HG03520 (cell line): Measurements from ENCODE around the gene GPR143.

Source experiments
- ATAC-seq: cut with Tn5 transposase; IDR thresholded peaks from one replicate; pipeline ENCODE4 v1.9.1; 2021; ENCODE audit warnings: mild to moderate bottlenecking, moderate library complexity; ENCODE audit not compliant: unreplicated experiment

GPR143 gene

DNA sequence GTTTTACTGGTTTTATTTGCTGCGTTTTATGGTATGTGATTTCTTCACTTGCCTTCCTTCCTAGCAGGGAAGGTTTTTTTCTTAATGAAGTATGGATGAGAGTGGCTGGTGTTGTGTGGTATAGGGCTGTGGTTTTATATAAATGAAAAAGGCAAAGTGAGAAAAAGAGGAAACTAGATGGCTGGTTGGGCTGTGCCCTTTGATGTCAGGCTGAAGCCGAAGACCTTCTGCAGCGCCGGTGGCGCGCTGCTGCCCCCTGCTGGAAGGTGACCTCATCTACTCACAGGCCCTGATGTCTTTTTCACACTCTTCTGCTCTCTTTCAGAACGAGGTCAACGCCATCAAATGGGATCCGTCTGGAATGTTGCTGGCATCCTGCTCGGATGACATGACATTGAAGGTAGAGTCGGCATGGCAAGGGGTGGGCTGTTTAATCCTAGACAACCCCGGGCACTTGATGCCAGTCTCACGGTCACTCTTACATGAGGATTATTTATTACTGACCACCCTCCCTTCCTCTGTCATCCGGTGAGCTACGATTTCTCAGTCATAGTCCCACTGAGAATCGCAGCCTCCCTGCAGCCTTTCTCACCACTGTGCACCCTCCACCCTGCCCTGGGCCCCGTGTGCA, 56.6 kb downstream of the GPR143 start:
- peak; percentile 91 for ATAC-seq

DNA sequence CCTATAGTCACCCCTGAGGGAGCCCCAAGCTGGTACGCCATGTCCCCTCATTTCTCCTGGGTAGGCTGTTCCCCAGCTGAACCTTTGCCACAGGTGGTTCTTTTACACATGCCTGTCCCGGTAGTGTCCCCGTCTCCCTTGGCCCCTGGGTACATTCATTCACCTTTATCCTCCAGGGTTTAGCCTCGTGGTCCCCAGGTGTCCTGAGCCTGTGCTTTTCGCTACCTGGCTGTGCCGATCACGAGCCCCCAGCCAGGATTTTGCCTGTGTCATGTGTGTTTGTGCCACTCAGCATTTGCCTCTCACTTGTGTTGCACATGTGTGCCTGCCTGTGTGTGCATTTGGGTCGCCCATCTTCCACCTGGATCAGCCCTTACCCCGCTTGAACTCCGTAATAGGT, 57.6 kb downstream of the GPR143 start:
- ATAC-seq: no peak

DNA sequence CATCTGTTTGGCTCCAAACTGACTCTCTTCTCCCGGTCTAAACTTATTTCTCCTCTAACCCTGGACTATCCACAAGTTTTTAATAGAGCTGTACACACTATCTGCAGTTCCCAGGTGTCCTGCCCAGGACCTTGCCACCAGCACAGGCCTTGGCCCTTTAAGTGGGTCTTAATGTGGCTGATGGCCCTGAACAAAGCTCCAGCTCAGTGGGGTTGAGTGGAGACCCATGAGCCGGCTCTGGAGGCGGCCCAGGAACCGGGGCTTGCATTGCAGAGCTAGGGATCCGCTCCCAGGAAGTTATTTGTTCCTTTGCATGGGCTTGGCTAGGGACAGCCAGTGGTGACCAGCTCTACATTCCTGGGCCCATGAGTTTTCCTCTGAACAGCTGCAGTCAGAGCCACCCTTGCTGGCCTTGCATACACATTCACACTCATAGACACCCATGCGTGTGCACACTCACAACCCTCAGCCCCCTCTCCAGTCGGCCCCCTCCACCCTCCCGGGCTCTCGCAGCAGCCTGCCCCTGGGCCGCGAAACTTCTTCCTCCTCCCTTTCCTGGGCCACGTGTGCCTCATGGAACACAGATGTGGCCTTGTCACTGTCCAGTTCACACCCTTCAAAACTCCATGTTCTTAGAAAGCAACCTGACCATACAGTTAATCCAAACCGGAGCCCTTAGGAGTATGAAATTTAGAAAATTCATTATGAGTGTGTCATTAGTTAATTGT, 58.2 kb downstream of the GPR143 start:
- no peak for ATAC-seq

DNA sequence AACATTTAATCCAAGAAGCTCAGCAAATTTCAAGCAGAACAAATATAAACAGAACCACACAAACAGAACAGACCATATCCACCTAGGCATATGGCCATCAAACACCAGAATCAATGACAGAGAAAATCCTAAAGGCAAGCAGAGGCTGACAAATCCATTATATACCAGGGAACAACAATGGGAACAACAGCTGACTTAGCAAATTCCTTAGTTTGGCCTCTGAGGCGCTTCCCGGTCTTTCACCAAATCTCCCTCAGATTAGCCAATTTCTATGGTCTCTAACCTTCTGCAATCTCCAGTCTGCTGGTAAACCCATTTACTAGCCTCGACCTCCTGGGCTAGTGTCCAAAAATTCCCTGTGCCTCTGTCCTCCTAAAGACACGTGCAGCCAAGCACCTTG, 59.2 kb downstream of the GPR143 start:
- ATAC-seq: no peak

DNA sequence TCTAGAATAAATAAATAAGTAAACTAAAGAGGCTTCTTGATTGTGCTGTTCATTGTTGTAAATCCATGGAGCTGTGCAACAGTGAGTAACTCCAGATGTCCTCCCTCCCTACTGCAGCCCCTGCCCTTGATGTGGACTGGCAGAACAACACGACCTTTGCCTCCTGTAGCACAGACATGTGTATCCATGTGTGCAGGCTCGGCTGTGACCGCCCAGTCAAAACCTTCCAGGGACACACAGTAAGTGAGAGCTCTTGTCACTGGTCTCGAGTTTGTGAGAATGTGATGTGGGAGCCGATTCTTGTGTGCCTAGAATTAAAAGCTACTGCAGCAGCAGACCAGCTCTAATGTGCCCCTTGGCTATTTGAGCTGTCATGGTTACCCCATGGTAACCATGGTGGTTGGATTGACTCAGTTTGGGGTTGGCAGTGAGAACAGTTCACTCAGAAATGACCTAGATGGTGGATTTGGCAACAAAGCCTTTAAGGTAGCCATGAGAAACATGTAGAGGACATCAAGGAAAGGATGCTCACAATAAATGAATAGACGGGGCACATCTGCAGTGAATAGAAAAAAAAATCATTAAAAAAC, 60.7 kb downstream of the GPR143 start:
- no peak for ATAC-seq

DNA sequence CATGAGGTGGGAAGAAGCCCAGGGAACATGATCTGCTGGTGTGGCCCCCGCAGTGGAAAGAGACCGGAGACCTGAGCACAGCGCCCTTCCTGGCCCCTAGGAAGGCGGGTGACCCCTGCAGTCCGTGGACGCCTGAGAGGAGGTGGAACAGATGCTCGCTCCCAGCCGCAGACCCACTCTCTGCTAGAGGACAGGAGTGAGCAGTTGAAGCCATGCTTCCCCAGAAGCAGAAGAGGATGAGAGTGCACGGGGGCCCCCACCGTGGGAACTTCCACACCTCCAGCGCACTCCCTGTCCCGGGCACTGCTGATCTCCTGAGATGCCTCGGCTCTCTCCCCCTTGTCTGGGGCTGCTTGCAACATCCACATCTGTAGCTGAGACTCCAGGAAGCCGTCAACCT, 62.2 kb downstream of the GPR143 start:
- ATAC-seq: no peak

DNA sequence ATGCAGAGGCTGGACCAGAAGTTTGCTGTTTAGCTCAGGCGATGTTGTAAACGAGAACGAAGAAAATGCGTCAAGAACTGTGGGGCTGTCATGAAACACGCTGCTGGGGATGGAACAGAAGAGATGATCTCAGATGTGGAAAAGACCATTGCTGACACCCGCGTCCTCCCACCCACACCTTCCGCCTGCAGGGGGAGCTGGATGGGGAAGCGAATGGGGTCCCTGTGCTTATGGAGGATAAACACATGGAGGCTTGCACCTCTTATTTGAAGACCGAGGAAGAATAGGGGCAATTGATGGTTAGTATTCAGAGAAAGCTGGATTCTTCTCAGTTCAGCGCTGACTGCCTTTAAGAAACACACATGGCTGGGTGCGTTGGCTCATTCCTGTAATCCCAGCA, 63.9 kb downstream of the GPR143 start:
- no peak for ATAC-seq

DNA sequence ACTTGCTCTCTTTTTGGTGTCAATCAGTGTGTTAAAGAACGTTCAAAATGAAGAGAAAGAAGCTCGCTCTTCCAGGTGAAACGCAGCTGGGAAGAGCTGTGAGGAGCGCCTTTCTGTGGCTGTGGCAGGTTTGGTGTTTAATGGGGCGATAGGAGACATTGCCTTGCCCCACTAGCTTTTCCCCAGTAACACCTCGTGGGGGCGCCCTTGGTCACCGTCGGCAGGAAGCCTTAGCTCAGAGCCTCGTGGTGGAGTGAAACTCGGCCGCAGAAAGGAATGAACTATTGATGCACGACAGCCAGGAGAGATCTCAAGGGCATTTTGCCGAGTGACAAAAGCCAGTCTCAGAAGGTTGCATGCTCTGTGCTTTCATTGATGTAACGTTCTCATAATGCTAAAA, 65.1 kb downstream of the GPR143 start:
- no peak for ATAC-seq

DNA sequence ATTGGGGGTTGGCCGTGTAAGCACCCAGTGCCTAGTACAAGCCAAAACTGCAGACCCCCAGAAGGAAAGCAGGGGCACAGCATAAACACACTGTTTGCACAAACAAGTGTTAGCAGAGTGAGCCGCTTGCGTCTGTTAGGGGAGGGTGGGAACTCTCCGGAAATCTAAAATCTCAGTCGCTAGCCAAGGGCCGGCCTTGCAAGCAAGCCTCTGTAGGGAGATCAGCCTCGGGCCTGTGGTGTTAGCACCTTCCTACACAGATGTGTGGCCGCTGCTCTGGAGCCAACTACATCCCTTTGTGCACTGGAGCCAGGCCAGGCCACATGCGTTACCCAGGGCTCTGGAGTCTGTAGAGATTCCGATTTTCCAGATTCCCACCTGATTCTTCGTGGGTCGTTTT, 67.1 kb downstream of the GPR143 start:
- ATAC-seq: no peak

DNA sequence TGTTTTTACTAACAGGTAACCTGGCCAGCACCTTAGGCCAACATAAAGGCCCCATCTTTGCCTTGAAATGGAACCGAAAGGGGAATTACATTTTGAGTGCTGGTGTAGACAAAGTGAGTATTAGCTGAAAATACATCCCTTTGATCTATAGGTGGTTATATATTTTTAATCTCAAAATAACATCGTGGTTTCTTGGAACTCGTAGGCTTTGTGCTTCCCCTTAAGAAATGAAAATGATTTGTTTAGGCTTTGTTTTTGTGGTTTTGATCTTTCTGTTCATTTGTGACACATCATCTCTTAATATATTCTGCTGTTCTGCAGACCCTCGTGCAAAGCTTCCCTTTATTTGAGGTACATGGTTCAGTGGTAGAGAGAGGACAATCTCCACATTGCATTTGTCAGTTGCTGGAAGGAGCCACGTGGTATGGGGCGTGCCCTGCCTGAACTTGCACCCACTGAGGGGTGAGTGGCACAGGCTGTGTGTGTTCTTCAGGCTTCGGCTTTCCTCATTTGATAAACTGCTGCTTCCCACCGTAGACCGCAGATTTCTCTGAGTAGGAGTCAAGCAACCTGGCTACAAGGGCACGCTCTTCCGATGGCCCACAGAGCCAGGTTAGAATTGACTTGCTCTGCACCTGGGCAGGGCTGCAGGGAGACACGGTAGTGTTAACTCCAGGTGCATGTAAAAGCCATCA, 72.2 kb downstream of the GPR143 start:
- ATAC-seq: no peak

DNA sequence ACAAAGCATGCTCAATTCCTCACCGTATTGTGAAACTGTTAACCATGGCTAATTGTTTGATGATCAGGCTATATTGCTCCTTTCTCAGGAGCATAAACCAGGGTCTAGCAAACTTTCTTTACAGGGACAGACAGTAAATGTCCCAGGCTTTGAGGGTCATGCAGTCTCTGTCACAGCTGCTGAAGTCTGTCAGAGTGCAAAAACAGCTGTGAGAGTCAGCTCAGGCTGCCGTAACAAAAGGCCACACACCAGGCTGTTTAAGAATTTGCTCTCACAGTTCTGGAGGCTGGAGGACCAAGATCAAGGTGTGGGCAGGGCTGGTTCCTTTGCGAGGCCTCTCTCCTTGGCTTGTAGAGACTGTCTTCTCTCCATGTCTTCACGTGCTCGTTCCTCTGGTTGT, 75.6 kb downstream of the GPR143 start:
- no peak for ATAC-seq

DNA sequence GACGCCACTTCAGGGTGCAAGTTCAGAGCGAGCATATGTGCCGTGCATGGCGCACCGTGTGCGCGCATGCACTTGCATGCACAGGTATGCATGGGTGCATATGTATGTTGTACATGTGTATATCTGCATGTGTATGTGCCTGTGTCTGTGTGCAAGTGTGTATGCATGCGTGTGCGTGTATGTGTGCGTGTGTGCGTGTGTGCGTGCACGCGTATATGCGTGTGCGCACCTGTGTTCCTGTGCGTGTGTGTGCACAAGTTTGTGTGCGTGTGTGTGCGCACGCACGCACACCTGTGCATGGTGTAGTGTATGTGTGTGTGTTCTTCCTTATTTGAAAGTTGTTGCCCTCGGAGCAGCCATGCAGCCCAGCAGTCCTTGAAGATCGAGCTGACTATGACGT, 76.8 kb downstream of the GPR143 start:
- no peak for ATAC-seq

DNA sequence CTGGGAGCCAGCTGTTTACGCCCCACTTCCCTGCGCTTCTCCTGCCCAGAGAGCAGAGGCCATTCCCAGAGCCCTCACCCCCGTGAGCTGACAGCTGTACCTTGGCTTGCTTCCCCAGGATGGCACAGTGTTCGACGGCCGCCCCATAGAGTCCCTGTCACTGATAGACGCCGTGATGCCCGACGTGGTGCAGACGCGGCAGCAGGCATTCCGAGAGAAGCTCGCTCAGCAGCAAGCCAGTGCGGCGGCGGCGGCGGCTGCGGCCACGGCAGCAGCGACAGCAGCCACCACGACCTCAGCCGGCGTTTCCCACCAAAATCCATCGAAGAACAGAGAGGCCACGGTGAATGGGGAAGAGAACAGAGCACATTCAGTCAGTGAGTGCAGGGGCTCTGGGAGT, 77.7 kb downstream of the GPR143 start:
- no peak for ATAC-seq

DNA sequence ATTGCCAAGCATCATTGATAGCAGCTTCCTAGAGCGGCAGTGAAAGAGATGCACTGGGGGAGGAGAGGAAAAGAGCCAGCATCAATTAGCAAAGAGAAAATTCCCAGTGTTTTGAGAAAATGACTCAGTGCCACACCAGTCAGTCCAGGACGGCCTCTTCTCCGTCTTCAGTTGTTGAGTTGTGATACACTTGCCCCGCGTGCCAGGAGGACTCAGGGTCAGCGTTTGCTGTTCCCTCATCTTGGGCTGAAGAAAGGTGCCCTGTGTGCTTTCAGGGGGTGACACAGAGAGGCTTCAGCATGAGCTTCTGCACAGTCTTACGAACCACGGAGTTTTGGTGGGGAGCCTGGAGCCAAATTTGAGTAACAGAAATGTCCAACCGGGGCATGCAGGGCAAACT, 82.3 kb downstream of the GPR143 start:
- ATAC-seq: no peak

DNA sequence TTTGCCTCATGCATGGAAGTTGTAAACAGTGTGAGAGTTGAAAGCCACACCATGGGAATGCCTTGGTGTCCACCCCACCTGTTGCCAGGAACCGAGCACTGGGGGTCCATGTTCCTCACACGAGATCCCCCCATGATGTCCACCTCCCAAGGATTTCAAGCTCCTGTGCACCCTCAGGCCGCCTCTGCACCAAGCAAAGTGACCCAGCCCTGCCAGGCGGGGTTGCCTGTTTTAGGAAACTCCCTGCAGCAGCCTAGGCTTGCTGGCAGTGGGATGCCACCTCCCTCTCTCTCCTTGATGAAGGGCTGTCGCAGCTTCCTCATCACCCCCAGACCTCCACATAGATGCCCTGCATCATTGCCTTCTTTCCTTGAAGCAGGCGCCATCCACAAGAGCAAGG, 82.8 kb downstream of the GPR143 start:
- no peak for ATAC-seq

DNA sequence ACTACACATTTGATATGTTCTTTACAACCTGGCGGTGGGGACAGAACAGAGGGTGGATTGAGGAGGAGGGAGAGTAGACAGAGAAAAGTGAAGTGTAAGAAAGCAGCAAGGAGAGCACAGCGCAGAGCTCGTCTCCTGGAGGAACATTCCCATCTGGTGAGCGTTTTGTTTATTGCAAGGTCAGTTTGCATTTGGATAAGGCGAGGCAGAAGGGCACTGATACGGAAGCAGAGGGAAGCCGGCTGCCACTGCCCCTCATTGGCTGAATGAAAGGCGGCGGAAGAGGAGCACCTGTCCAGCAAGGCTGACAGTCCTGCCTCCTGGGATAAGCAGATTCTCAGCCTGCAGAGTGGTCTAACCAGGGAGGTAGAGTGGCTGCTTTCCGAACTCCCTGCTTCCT, 83.2 kb downstream of the GPR143 start:
- no peak for ATAC-seq

DNA sequence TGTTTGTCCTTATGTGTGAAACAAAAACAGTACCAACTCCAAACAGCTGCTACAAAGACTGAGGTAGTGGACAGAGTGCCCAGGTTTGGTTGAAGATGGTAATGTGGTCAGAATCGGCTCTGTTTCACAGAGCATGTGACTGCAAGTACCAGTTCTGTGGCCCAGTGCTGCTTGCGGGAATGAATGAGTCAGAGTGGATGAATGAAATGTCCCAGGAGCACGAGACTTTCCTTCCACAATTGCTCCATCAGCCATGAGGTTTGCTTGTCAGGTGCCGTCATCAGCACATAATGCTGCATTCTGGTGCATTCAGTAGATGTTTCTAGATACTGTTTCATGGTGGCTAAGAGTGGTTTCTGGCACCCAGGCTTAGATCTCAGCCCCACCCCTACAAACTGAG, 84.2 kb downstream of the GPR143 start:
- ATAC-seq: no peak

DNA sequence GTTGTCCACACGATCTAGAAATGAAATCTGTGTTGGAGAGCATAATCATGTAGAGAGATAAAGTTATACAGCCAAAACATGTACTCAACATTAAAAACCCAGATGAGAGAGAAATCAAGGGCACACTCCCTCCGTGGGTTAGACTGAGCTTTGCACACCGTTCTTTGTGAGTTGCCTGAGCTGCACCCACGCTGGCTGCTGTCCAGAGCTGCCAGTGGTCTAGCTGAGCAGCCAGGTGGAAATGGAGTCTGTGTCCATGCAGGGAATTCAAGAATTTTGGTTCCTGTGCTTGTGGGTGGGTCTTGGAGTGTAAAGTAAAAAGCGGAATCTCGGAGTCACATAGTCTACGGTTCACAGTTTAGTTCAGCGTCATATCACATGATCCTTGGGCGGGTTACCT, 84.6 kb downstream of the GPR143 start:
- ATAC-seq: no peak

DNA sequence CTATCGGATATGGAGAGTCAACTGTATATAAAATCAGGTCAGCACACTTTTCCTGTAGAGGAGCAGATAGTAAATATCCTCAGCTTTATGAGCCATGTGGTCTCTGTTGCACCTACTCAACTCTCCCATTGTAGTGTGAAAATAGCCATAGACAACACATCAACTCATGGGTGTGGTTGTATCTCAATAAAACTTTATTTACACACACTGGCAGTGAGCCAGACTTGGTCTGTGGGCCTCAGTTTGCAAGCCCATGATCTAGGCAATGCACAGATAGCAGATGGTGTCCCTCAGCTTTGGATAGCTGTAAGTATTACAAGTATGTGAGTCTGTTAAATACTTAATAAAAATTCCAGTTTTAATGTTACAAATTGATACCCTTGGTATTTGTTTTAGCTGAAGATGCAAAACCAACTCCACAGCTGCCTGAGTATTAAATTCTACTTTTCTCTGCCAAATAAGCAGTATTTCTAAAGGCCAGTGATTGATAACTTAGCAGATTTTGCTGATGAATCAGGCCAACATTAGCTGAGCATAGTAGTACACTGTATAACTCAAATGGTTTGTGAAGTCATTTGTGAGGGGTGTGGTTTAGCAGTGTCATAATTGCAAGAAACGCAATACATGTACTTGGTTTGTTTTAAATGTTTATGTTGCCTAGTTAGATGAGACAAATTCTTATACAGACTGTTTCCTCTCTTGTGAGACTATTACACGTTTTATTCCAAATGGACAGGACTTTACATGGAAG, 87.3 kb downstream of the GPR143 start:
- ATAC-seq: no peak

DNA sequence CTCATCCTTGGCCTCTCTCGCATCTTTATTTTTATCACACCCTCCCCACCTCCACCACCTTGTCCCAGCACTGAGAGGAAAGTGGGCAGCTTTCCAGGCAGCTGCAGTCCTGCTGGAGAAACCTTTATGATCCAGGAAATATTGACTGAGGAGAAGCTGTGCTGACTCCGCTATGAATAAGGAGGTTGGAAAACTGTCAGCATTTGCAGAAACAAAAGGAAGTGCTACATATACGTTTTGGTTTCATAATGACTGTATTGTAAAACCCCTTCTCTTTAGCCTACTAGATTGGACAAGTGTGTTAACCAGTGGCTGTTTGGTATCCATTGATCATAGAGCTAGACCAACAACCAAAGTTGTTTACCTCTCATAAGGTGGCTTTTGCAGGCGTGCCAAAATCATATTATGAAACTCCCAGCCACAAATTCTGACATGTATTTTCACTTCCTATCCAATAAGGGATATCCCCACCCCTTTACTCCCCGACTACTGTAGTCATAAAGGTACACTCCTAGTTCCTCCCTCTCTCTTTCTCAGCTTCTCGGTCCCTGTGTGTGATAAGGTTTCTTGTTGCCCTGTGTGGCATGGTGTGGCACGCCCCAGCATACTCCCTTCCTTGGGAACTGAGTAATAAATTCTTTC, 88.4 kb downstream of the GPR143 start:
- ATAC-seq: peak; percentile 98

DNA sequence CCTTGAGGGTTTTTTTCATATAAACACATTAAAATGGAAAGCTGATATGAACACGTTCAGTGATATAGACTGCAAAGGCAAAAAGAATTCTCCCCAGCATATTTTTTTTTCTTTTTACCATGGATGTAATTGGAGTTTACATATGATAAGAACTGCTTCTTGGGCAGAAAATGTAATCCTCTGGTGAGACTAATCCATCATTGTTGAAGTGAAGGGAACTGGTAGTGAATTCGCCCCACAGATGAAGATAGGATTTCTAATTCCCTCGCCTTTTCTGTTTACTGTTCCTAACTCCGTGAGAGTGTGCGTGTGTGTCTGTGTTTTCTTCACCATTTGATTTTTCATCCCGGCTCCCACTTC, 88.9 kb downstream of the GPR143 start:
- no peak for ATAC-seq
